ENCODE data around the gene ARHGAP6.

The ARHGAP6 gene, protein sequence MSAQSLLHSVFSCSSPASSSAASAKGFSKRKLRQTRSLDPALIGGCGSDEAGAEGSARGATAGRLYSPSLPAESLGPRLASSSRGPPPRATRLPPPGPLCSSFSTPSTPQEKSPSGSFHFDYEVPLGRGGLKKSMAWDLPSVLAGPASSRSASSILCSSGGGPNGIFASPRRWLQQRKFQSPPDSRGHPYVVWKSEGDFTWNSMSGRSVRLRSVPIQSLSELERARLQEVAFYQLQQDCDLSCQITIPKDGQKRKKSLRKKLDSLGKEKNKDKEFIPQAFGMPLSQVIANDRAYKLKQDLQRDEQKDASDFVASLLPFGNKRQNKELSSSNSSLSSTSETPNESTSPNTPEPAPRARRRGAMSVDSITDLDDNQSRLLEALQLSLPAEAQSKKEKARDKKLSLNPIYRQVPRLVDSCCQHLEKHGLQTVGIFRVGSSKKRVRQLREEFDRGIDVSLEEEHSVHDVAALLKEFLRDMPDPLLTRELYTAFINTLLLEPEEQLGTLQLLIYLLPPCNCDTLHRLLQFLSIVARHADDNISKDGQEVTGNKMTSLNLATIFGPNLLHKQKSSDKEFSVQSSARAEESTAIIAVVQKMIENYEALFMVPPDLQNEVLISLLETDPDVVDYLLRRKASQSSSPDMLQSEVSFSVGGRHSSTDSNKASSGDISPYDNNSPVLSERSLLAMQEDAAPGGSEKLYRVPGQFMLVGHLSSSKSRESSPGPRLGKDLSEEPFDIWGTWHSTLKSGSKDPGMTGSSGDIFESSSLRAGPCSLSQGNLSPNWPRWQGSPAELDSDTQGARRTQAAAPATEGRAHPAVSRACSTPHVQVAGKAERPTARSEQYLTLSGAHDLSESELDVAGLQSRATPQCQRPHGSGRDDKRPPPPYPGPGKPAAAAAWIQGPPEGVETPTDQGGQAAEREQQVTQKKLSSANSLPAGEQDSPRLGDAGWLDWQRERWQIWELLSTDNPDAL (N-terminal part only)
- long read RNA-seq, donor 1: 0 reads
- long read RNA-seq, donor 2, partial matches to known transcripts: 0 of 1 reads
- long read RNA-seq, donor 2, other reads (novel, unspliced or antisense): 0 of 1 reads
- long read RNA-seq, donor 3: 0 reads
- long read RNA-seq, donor 4: 0 reads
- long read RNA-seq, donor 5: 0 reads
- long read RNA-seq, donor 6, partial matches to known transcripts: 0 of 1 reads
- long read RNA-seq, donor 6, other reads (novel, unspliced or antisense): 0 of 1 reads
- long read RNA-seq, donor 7, partial matches to known transcripts: 7 of 7 reads
- long read RNA-seq, donor 7, other reads (novel, unspliced or antisense): 0 of 7 reads
- long read RNA-seq, donor 8, partial matches to known transcripts: 0 of 1 reads
- long read RNA-seq, donor 8, other reads (novel, unspliced or antisense): 0 of 1 reads

- peak; percentile 74 for DNase-seq
These were observed at the start of gene ARHGAP6 for GRCh38 chrX:11665168-11666111. ARHGAP6 (minus strand) TSS chrX:11665920; CDS start chrX:11664828, 1,092 bp downstream.

- no peak for DNase-seq
These were observed 39.2 kb upstream of the ARHGAP6 start for GRCh38 chrX:11704725-11705495.

GRCh38 chrX:11703855-11704254 is 38.1 kb upstream of the ARHGAP6 start:
- DNase-seq: no peak

GRCh38 chrX:11702965-11703631 is 37.4 kb upstream of the ARHGAP6 start:
- DNase-seq: no peak

GRCh38 chrX:11702420-11702819 is 36.7 kb upstream of the ARHGAP6 start:
- no peak for DNase-seq

DNA sequence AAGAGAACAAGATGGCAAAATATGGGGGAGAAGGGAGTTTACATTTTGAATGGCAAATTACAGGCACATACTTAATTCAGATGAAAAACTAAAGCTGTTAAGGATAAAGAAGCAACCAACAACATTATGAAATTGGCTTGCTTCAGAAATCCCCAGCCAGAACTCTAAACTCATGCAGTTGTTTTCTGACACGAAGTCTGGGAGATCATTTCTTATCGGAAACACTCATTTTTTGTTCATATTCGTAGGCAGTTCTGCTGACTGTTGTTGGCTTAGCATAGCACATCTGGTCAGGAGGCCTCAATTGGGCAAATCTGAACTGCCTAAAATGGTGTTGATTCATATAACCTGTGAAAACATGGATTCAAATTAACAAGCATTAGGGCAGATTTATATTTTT is 33.0 kb upstream of the ARHGAP6 start:
- DNase-seq: no peak

- DNase-seq: no peak
These were observed 22.5 kb upstream of the ARHGAP6 start for GRCh38 chrX:11688201-11688600.

GRCh38 chrX:11687157-11687556 is 21.4 kb upstream of the ARHGAP6 start:
- DNase-seq: no peak

DNA sequence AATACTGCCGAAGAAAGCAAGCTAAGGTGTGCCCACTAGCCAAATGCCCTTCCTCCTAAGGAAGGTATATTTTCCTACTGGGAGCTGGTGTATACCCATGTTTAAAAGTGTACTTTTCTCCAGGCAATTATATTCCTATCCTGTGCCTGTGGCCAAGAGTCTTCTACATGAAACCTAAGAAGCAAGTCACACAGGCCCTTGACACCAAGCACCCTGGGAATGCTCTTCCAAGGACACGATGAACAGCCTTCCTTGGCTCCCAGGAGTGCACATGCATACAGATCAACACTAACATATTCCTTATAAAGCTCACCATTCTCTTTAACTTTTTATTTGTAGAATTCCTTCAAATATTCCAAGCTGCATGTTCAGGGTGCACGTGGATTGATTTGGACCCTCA is 17.3 kb upstream of the ARHGAP6 start:
- DNase-seq: no peak

GRCh38 chrX:11678158-11678557 is 12.4 kb upstream of the ARHGAP6 start:
- DNase-seq: no peak

GRCh38 chrX:11672213-11672612 is 6.5 kb upstream of the ARHGAP6 start:
- DNase-seq: no peak

GRCh38 chrX:11670316-11670715 is 4.6 kb upstream of the ARHGAP6 start:
- DNase-seq: no peak

DNA sequence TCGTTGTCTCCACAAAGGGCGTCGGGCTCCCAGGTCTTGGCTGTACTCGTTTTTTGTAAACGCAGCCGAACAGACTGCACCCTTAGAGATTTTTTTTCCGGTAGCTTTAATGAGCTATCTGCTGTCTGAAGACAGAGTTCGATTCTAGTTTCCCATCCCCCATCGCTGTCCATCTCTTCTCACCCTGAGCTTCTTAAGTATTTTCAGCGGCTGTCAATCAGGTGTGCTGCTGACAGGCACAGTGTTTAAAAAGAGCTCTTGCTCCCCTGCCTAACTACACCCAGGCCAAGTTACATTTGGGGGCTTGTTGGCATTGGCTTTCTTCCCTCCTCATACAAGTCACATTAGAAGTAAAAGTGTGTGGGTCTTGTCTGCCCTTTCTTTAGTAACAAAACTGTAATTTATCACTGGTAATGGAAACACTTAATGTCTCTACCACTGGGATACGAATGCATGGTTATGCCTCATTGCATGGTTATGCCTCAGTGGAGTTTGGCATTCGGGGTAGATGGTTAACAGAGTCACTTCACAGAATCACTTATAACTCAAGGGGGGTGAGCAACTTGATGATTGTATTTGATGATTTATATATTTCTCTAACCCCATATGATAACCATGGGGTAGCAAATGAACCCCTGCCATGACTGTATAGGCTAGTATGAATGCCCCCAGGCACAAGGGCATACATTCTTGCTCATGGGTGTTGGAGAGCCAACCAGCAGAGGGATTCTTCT is 1.4 kb upstream of the ARHGAP6 start:
- DNase-seq: peak; percentile 33

DNA sequence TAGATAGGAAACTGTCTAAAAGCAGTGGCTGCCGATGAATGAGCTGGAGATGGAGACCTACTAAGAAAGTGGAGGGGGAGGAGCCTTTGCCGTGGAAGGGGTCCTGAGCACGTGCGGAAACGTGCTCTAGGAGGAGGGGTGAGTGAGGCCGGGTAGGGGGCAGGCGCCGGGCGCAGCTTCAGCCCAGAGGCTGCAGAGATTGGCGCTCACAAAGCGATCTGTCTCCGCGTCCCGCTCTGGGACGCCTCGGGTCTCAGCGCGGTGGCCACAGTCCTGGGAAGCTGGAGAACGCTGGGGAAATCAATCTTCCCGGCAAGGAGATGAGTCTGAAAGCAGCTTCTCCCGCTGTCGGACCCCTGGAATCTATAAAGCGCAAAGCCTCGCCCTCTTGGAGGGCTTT is 444 bp upstream of the ARHGAP6 start:
- DNase-seq: peak; percentile 59

GRCh38 chrX:11664211-11665167 is 1.2 kb downstream of the ARHGAP6 start:
- DNase-seq: peak; percentile 60

GRCh38 chrX:11663875-11664210 is 1.9 kb downstream of the ARHGAP6 start:
- no peak for DNase-seq

GRCh38 chrX:11655282-11656015 is 10.3 kb downstream of the ARHGAP6 start:
- DNase-seq: no peak
